K562 (cell line): ENCODE results near the gene TMEM179. TPM values are rescaled to one million over a fixed set of nuclear protein-coding genes. Genes with fewer than 3 reads are reported as not detected.

Experiments
- ATAC-seq: fragments of 200-7000 bp; cut with Tn5 transposase; 3 replicates; pipeline ENCODE4 v1.9.1; 2020; ENCODE audit warnings: moderate library complexity
- BruUV-seq: library from RNA; stranded (reverse); fragments of 400-500 nt; replicated peaks from 2 replicates; lab custom pipeline; 2021; lab: Mats Ljungman, UMichigan
- CTCF ChIA-PET: fragments of 300-600 bp; formaldehyde crosslinking; extraction: SDS; loops from one replicate; lab custom pipeline; 2021; ENCODE audit warnings: low intra/inter-chr PET ratio; lab: Yijun Ruan, JAX
- POLR2A ChIA-PET: fragments of 300-600, 350-650 bp; sonication (Branson Sonifier 250); formaldehyde crosslinking; extraction: SDS; loops from one replicate; lab custom pipeline; 2021; ENCODE audit warnings: antibody characterized with exemption, inconsistent platforms; lab: Yijun Ruan, JAX
- DNase-seq, 4 experiments: peaks; one replicate each; pipeline versions ENCODE4 v3.0.0 to v3.0.0-alpha.2; 2011 to 2018; ENCODE audit warnings: low spot score in 3 of 4, mixed read lengths in 3 of 4; ENCODE audit errors: extremely low read depth in 1 of 4
- FAIRE-seq: peaks from 2 replicates; lab custom pipeline; 2011; peaks lifted over from hg19 to GRCh38; lab: Jason Lieb, UNC
- H2AFZ ChIP-seq: 2 replicates; pipeline ENCODE4 v1.6.0; 2011; ENCODE audit warnings: low read depth, low read length, control low read depth, inconsistent platforms
- H3K27ac ChIP-seq: fragments of 200-600 bp; 3 replicates; pipeline ENCODE4 v1.8.0; 2011; ENCODE audit warnings: low read depth, mild to moderate bottlenecking, control low read depth, inconsistent platforms, low read length, moderate library complexity, mixed read lengths; ENCODE audit errors: extremely low read depth
- H3K27me3 ChIP-seq, 2 experiments: fragments of 300-600 bp in 1 of 2; 2 replicates in 1 of 2; 3 replicates in 1 of 2; pipeline versions ENCODE4 v1.6.0 to v1.8.0; 2011; ENCODE audit warnings: inconsistent platforms in 2 of 2, low read length in 2 of 2, mild to moderate bottlenecking in 1 of 2, mixed read lengths in 1 of 2, moderate library complexity in 1 of 2; ENCODE audit not compliant: control insufficient read depth in 2 of 2, insufficient read depth in 2 of 2
- H3K36me3 ChIP-seq: fragments of 300-600 bp; 3 replicates; pipeline ENCODE4 v1.8.0; 2011; ENCODE audit warnings: mild to moderate bottlenecking, low read length, inconsistent platforms; ENCODE audit not compliant: control insufficient read depth, insufficient read depth
- H3K4me1 ChIP-seq, 2 experiments: fragments of 200-600 bp in 1 of 2; replicated peaks in 1 of 2; 2 replicates in 1 of 2; 3 replicates in 1 of 2; pipeline versions ENCODE4 v1.5.1 to v1.8.0; 2011; ENCODE audit warnings: inconsistent platforms in 2 of 2, low read length in 2 of 2, mild to moderate bottlenecking in 1 of 2, mixed read lengths in 1 of 2, moderate library complexity in 1 of 2; ENCODE audit not compliant: control insufficient read depth in 2 of 2, insufficient read depth in 2 of 2
- H3K4me2 ChIP-seq: 2 replicates; pipeline ENCODE4 v1.6.1; 2011; ENCODE audit warnings: low read length, control low read depth, inconsistent platforms, mixed read lengths; ENCODE audit not compliant: insufficient read depth
- H3K4me3 ChIP-seq: fragments of 200-600 bp; sonication (generic), shearing (Covaris generic); 2 replicates; pipeline ENCODE4 v1.5.1; 2016; ENCODE audit warnings: control low read depth, inconsistent platforms
- H3K79me2 ChIP-seq: fragments of 200-600 bp; 3 replicates; pipeline ENCODE4 v1.8.0; 2011; ENCODE audit warnings: low read length, inconsistent platforms; ENCODE audit not compliant: control insufficient read depth, insufficient read depth
- H3K9ac ChIP-seq, 2 experiments: 2 replicates each; pipeline versions ENCODE4 v1.6.0 to v1.6.1; 2011; ENCODE audit warnings: low read depth in 2 of 2, low read length in 2 of 2, control low read depth in 1 of 2, inconsistent platforms in 1 of 2, mild to moderate bottlenecking in 1 of 2, mixed read lengths in 1 of 2; ENCODE audit not compliant: insufficient read depth in 1 of 2
- H3K9me1 ChIP-seq: one replicate; pipeline ENCODE4 v1.6.0; 2011; ENCODE audit warnings: inconsistent platforms, mild to moderate bottlenecking, low read length, moderate library complexity; ENCODE audit not compliant: control insufficient read depth, insufficient read depth
- H3K9me3 ChIP-seq: replicated peaks from 2 replicates; pipeline ENCODE4 v1.5.1; 2011; ENCODE audit warnings: low read depth, low read length, inconsistent platforms; ENCODE audit not compliant: control insufficient read depth, insufficient read depth
- H4K20me1 ChIP-seq: replicated peaks from 2 replicates; pipeline ENCODE4 v1.6.1; 2011; ENCODE audit warnings: low read length, inconsistent platforms, mixed read lengths; ENCODE audit not compliant: control insufficient read depth, insufficient read depth
- DNMT1 ChIP-seq: fragments of 450-650 bp; IDR thresholded peaks from 2 replicates; pipeline ENCODE4 v1.6.1; 2016; ENCODE audit warnings: antibody characterized with exemption, mild to moderate bottlenecking
- HDAC8 ChIP-seq: fragments of 450-650 bp; IDR thresholded peaks from 2 replicates; pipeline ENCODE4 v1.6.1; 2016; ENCODE audit warnings: mild to moderate bottlenecking, missing genetic modification characterization, moderate library complexity, missing compliant biosample characterization
- MCM5 ChIP-seq: fragments of 450-650 bp; IDR thresholded peaks from 2 replicates; pipeline ENCODE4 v1.6.1; 2016; ENCODE audit warnings: low read depth
- POLR2G ChIP-seq: fragments of 200-400 bp; formaldehyde crosslinking; IDR thresholded peaks from 2 replicates; pipeline ENCODE4 v1.6.1; 2017; ENCODE audit warnings: low read depth, mild to moderate bottlenecking, antibody characterized with exemption, low read length, moderate library complexity
- ZBTB33 ChIP-seq: sonication (generic); formaldehyde crosslinking; IDR thresholded peaks from 2 replicates; pipeline ENCODE4 v1.8.1; 2023; ENCODE audit warnings: mild to moderate bottlenecking, missing genetic modification reagents
- WGBS: fragments of 100-300 bp; shearing (Covaris generic); methylation state at CpG from one replicate; pipeline ENCODE4 v1.1.6; 2016; ENCODE audit warnings: low coverage, mixed read lengths; ENCODE audit not compliant: insufficient coverage; ENCODE audit errors: missing lambda C conversion rate; 5-methylcytosine and 5-hydroxymethylcytosine counted together
- in situ Hi-C: fragments of 300-500 bp; cut with MboI; formaldehyde crosslinking; loops from 4 replicates; pipeline ENCODE4 v1.15.0; 2018; ENCODE audit warnings: inconsistent platforms, mixed read lengths
- intact Hi-C: fragments of 100-400 bp; cut with micrococcal nuclease; formaldehyde crosslinking; loops from 2 replicates; pipeline ENCODE4 v1.14.2; 2022
- polyA plus RNA-seq, 8 experiments: library from polyadenylated mRNA; depleted of rRNA in 4 of 8; stranded (reverse) in 5 of 8; unstranded in 3 of 8; fragments of >200 nt; fragmentation: Nextera tagmentation in 2 of 8; fragmentation: Illumina TruSeq in 1 of 8; extraction: Ambion mirVana in 2 of 8; extraction: Trizol in 1 of 8; gene quantifications; 2 replicates each; pipeline versions ENCODE4 v1.2.1 to v1.2.3, GENCODE V29; 2011 to 2014; ENCODE audit warnings: inconsistent platforms in 1 of 8, missing spikeins in 1 of 8
- total RNA-seq, 7 experiments: library from RNA; depleted of rRNA in 6 of 7; stranded (reverse); fragments of >200 nt in 6 of 7; fragmentation: Illumina TruSeq in 2 of 7; extraction: Trizol in 2 of 7; gene quantifications; 2 replicates each; pipeline versions ENCODE4 v1.2.1 to v1.2.3, GENCODE V29; 2011 to 2021; ENCODE audit warnings: low replicate concordance in 1 of 7

The TMEM179 gene
- total and polyA plus RNA-seq, 9 of the 15 experiments (the other 6 are each of a cell fraction or from before 2014, with no cell fraction given) = not detected

GRCh38 chr14:104581521-104581920, 23.1 kb downstream of the TMEM179 start:
- no peak overlapping the region; a peak in 1 of 4 replicates for H3K9ac ChIP-seq
- H3K9me3 ChIP-seq = no peaks in the 10 kb centered on the region
- FAIRE-seq (no peak), ATAC-seq (no peak), DNase-seq (no peak)
- H2AFZ ChIP-seq = 0 out of 2 replicates have a peak overlapping the region, but pooled peaks have one; percentile 45
- no peaks in the 10 kb centered on the region for H3K79me2 ChIP-seq
- no peak overlapping the region for H3K4me2 ChIP-seq
- ChIA-PET POLR2A (interaction anchor here (0.5 kb wide), 1 partner anchor 12 kb away, joined by 3 read pairs; no protein-coding TSS in a partner anchor), CTCF (no interaction called here)
- no peaks in the 10 kb centered on the region for H3K36me3 ChIP-seq
- in situ Hi-C loops = no loop called here
- no peaks in the 10 kb centered on the region for H4K20me1 ChIP-seq
- no peaks in the 10 kb centered on the region for H3K9me1 ChIP-seq
- intact Hi-C loops = no loop called here
- H3K4me3 ChIP-seq = no peak overlapping the region
- BruUV-seq = no TSS peak
- 32% methylated on average over 3 of the region's 9 CpGs for WGBS
- no peak overlapping the region for H3K27ac ChIP-seq
- H3K4me1 ChIP-seq = peaks cover 26 to 78% of the 10 kb centered on the region in 2 experiments
- peaks cover 0 to 9% of the 10 kb centered on the region in 2 experiments; a peak in 2 of 5 replicates for H3K27me3 ChIP-seq
- TF ChIP-seq POLR2G (no peak), HDAC8 (tag) (no peak), MCM5 (no peak), DNMT1 (no peak), ZBTB33 (CRISPR knock-in tag) (peak; percentile 75; the same call in 1 of the 2 replicates)
